Panc1 (cell line): Measurements from ENCODE around the gene COL6A2. TPM values are rescaled to one million over a fixed set of nuclear protein-coding genes. Genes with fewer than 3 reads are reported as not detected.

ENCODE experiments used
- ATAC-seq: fragments of 200-7000 bp; cut with Tn5 transposase; 2 replicates; pipeline ENCODE4 v1.9.1; 2020; ENCODE audit warnings: mild to moderate bottlenecking, moderate library complexity
- BruUV-seq: library from RNA; stranded (reverse); fragments of 400-500 nt; replicated peaks from 2 replicates; lab custom pipeline; 2021; lab: Mats Ljungman, UMichigan
- CTCF ChIA-PET: fragments of 300-600 bp; sonication (Branson Sonifier 250); formaldehyde crosslinking; loops from one replicate; lab custom pipeline; 2022; ENCODE audit warnings: antibody characterized with exemption; lab: Charles Lee
- POLR2A ChIA-PET: fragments of 300-600 bp; sonication (Branson Sonifier 250); formaldehyde crosslinking; loops from one replicate; lab custom pipeline; 2022; ENCODE audit warnings: antibody characterized with exemption; lab: Charles Lee
- DNase-seq: peaks from one replicate; pipeline ENCODE4 v3.0.0-alpha.2; 2010; ENCODE audit warnings: low read depth, low spot score
- H3K27ac ChIP-seq: 2 replicates; pipeline ENCODE4 v1.5.1; 2011; ENCODE audit warnings: mild to moderate bottlenecking, low read length, inconsistent platforms
- H3K27me3 ChIP-seq: fragments of 200-500 bp; sonication (Bioruptor generic); 2 replicates; pipeline ENCODE4 v1.6.0; 2014; ENCODE audit warnings: low read length, inconsistent platforms; ENCODE audit not compliant: control insufficient read depth, insufficient read depth
- H3K36me3 ChIP-seq: fragments of 200-500 bp; sonication (Bioruptor generic); 2 replicates; pipeline ENCODE4 v1.5.1; 2014; ENCODE audit warnings: inconsistent platforms, mild to moderate bottlenecking, low read length, moderate library complexity; ENCODE audit not compliant: control insufficient read depth, insufficient read depth
- H3K4me1 ChIP-seq: 2 replicates; pipeline ENCODE4 v1.5.1; 2011; ENCODE audit warnings: inconsistent platforms, mild to moderate bottlenecking, low read length, moderate library complexity; ENCODE audit not compliant: control insufficient read depth, insufficient read depth
- H3K4me3 ChIP-seq, 2 experiments: 2 replicates each; pipeline ENCODE4 v1.5.1; 2011 to 2012; ENCODE audit warnings: low read depth in 2 of 2, low read length in 2 of 2, mild to moderate bottlenecking in 2 of 2, inconsistent platforms in 1 of 2, moderate library complexity in 1 of 2
- H3K9me3 ChIP-seq: fragments of 200-500 bp; sonication (Bioruptor generic); 2 replicates; pipeline ENCODE4 v1.5.1; 2014; ENCODE audit warnings: low read depth, mild to moderate bottlenecking, inconsistent platforms, low read length, moderate library complexity; ENCODE audit not compliant: control insufficient read depth, insufficient read depth
- POLR2AphosphoS5 ChIP-seq: IDR thresholded peaks from 2 replicates; pipeline ENCODE4 v1.6.1; 2012; ENCODE audit warnings: mild to moderate bottlenecking, low read depth, low read length, moderate library complexity
- SIN3A ChIP-seq: IDR thresholded peaks from 2 replicates; pipeline ENCODE4 v1.6.1; 2012; ENCODE audit warnings: low read depth, mild to moderate bottlenecking, low read length, moderate library complexity, borderline replicate concordance; ENCODE audit not compliant: insufficient read depth
- TCF7L2 ChIP-seq: IDR thresholded peaks from 2 replicates; pipeline ENCODE4 v1.6.1; 2011; ENCODE audit warnings: mild to moderate bottlenecking, low read depth, low read length, inconsistent platforms
- in situ Hi-C: cut with HindIII; loops from 2 replicates; pipeline ENCODE4 v1.10.0; 2016; ENCODE audit warnings: low sequenced_read_pairs, low pct_unique_long_range_greater_than_20kb
- intact Hi-C: fragments of 100-400 bp; cut with micrococcal nuclease; formaldehyde crosslinking; loops from one replicate; pipeline ENCODE4 v1.10.0; 2022; ENCODE audit not compliant: unreplicated experiment
- total RNA-seq: library from RNA; stranded (reverse); gene quantifications from one replicate; pipeline ENCODE4 v1.2.1, GENCODE V29; 2021; ENCODE audit not compliant: unreplicated experiment
- TF ChIP-seq, protein P1 (sequence below): fragments of 450-650 bp; IDR thresholded peaks from 2 replicates; pipeline ENCODE4 v1.5.1; 2017; ENCODE audit warnings: mild to moderate bottlenecking
- TF ChIP-seq, protein P2 (sequence below), 2 experiments: IDR thresholded peaks; 2 replicates each; pipeline ENCODE4 v1.6.1; 2011 to 2012; ENCODE audit warnings: low read depth in 2 of 2, control low read depth in 1 of 2, low read length in 1 of 2, mild to moderate bottlenecking in 1 of 2, moderate library complexity in 1 of 2; ENCODE audit not compliant: insufficient read depth in 1 of 2

COL6A2 gene
- total RNA-seq, 1 experiment from 2014 or later, result 29.9 TPM

DNA sequence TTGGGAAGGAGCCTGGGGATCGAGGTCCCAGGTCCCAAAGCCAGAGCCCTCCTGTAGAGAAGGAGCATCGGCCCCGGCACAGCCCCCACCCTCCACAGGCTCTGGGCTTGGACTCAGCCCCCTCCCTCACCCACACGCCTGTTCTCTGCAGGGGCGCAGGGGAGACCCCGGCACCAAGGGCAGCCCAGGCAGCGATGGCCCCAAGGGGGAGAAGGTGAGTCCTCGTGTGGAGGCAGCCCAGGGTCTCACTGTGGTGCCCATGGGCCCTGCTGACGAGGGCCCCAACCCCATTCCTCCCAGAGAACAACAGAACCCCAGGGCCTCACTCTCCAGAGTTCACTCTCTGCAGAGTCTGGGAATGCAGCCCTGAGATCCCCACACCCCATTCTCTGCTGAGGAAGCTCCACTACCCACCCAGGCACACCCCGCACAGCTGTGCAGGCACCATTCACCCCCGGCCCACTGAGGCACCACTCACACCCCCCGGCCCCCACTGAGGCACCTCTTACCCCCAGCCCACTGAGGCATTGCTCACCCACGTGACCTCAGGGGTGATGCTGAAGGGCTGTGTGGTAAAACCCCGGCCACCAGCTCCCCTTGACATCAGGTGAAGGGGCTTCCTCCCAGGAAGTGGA lies 21.8 kb downstream of the COL6A2 start:
- intact Hi-C loops (no loop called here), in situ Hi-C loops (no loop called here)
- Histone ChIP-seq H3K36me3 (no peaks in the 10 kb centered on the region), H3K27ac (no peak overlapping the region), H3K9me3 (no peaks in the 10 kb centered on the region), H3K4me1 (no peaks in the 10 kb centered on the region), H3K4me3 (no peak overlapping the region), H3K27me3 (no peaks in the 10 kb centered on the region)
- CTCF ChIA-PET, result no interaction called here
- TF ChIP-seq, protein P1, sequence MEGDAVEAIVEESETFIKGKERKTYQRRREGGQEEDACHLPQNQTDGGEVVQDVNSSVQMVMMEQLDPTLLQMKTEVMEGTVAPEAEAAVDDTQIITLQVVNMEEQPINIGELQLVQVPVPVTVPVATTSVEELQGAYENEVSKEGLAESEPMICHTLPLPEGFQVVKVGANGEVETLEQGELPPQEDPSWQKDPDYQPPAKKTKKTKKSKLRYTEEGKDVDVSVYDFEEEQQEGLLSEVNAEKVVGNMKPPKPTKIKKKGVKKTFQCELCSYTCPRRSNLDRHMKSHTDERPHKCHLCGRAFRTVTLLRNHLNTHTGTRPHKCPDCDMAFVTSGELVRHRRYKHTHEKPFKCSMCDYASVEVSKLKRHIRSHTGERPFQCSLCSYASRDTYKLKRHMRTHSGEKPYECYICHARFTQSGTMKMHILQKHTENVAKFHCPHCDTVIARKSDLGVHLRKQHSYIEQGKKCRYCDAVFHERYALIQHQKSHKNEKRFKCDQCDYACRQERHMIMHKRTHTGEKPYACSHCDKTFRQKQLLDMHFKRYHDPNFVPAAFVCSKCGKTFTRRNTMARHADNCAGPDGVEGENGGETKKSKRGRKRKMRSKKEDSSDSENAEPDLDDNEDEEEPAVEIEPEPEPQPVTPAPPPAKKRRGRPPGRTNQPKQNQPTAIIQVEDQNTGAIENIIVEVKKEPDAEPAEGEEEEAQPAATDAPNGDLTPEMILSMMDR, result no peak
- TF ChIP-seq, protein P2, sequence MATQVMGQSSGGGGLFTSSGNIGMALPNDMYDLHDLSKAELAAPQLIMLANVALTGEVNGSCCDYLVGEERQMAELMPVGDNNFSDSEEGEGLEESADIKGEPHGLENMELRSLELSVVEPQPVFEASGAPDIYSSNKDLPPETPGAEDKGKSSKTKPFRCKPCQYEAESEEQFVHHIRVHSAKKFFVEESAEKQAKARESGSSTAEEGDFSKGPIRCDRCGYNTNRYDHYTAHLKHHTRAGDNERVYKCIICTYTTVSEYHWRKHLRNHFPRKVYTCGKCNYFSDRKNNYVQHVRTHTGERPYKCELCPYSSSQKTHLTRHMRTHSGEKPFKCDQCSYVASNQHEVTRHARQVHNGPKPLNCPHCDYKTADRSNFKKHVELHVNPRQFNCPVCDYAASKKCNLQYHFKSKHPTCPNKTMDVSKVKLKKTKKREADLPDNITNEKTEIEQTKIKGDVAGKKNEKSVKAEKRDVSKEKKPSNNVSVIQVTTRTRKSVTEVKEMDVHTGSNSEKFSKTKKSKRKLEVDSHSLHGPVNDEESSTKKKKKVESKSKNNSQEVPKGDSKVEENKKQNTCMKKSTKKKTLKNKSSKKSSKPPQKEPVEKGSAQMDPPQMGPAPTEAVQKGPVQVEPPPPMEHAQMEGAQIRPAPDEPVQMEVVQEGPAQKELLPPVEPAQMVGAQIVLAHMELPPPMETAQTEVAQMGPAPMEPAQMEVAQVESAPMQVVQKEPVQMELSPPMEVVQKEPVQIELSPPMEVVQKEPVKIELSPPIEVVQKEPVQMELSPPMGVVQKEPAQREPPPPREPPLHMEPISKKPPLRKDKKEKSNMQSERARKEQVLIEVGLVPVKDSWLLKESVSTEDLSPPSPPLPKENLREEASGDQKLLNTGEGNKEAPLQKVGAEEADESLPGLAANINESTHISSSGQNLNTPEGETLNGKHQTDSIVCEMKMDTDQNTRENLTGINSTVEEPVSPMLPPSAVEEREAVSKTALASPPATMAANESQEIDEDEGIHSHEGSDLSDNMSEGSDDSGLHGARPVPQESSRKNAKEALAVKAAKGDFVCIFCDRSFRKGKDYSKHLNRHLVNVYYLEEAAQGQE (IDR thresholded peaks at IDR 0.05; ENCODE audit: insufficient read depth in 1 of 2, low read depth in 2 of 2, low read length in 1 of 2), result no peak
- no peak for TF ChIP-seq TCF7L2
- POLR2A ChIA-PET, result no interaction called here
- ATAC-seq, result no peak
- BruUV-seq, result no TSS peak
- no peak for DNase-seq

DNA sequence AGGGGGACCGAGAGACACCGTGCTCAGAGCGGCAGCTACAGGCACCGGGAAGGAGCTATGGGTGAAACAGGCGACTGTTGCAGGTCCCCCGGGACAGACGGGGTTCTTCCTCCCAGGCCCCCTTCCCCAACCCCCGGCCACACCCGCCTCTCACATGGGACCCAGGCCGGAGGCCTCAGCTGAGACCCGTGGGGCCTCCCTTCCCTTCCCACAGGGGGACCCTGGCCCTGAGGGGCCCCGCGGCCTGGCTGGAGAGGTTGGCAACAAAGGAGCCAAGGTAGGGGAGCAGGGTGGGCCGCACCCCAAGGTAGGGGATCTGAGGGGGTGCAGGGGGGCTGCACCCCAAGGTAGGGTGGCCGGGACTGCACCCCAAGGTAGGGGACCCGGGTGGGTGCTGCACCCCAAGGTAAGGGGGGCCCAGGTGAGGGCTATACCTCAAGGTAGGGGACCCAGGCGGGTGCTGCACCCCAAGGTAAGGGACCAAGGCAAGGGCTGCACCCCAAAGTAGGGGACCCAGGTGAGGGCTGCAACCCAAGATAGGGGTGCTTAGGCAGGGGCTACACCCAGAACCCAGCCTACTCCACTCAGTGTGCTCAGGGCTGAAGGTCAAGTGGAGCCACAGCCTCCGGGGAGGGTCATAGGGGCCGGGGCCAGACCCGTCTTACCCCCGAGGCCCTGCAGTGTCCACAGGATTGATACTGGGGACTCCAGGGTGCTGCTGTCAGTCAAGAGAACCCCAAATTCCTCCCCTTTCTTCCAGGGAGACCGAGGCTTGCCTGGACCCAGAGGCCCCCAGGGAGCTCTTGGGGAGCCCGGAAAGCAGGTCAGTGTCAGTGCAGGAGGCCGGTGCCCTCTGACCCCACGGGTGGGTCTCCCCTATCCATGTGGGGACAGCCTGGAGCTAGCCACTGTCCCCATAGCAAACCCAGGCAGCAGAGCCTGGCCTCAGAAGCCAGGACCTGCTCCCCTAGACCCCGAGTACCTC lies 22.7 kb downstream of the COL6A2 start:
- ChIA-PET CTCF (no interaction called here), POLR2A (no interaction called here)
- TF ChIP-seq, protein P2 (IDR thresholded peaks at IDR 0.05; ENCODE audit: insufficient read depth in 1 of 2, low read depth in 2 of 2, low read length in 1 of 2), result no peak
- TF ChIP-seq POLR2AphosphoS5 (no peak), SIN3A (no peak), TCF7L2 (no peak)
- TF ChIP-seq, protein P1, result no peak
- Histone ChIP-seq H3K27ac (no peak overlapping the region), H3K4me1 (no peaks in the 10 kb centered on the region), H3K9me3 (no peaks in the 10 kb centered on the region), H3K27me3 (no peaks in the 10 kb centered on the region), H3K36me3 (no peaks in the 10 kb centered on the region), H3K4me3 (no peak overlapping the region)
- BruUV-seq, result no TSS peak
- in situ Hi-C loops, result no loop called here
- ATAC-seq (no peak), DNase-seq (no peak)
- intact Hi-C loops, result no loop called here
